CMK (cell line): ENCODE results near the gene GPRASP3.

Experiments used
- DNase-seq: peaks from one replicate; pipeline ENCODE4 v3.0.0-alpha.2; 2010; ENCODE audit warnings: low read depth

Gene GPRASP3

DNA sequence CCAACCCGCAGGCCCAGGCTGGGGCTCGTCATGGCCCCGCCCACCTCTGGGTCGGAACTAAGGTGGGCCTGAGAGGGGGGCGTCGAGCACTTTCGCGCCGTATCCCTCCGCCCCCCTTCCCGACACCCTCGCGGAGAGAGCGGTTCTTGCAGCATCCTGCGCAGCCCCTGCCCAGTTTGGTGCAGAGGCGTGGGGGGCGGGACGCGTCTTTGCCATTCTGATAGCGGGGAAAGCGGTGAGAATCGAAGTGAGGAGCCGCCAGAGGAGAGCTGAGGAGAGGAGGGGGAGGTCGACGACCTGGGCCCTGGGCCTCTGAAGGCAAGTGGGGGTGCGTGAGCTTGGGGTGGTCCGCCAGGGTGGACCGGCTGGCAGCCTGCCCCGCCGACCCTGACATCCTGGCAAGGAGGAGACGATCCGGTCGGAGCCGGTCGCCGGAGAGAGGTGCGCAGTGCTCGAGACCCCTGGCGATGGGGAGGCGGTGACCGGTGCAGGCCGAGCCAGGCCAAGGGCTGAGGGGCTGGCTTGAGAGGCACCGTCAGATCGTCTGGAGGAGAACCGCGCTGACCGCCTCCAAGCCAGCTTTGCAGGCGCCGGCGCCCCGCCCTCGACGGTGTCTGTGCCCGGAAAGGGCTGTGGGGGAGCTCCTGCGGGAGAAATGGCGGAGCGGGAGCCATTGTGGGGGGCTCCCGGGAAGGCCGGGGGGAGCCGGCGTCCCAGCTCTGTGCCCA lies 25.5 kb downstream of the GPRASP3 start:
- DNase-seq = no peak

DNA sequence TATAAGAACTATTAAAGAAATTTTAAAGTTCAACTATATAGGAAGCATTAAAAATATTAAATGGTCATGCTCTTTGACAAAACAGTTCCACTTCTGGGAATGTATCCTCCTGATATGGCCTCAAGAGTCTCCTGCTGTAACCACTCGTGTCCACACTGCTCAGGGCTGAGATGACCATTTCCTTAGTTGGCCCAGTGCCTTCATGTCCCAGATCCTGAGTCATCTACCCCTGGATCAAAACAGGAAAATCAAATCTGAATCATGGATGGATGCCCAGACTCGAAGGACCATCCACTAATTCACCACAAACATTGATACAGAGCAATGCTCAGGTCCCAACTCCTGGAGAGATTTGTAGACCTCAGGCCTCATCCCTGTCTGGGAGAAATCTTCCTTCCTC lies 44.7 kb downstream of the GPRASP3 start:
- no peak for DNase-seq

DNA sequence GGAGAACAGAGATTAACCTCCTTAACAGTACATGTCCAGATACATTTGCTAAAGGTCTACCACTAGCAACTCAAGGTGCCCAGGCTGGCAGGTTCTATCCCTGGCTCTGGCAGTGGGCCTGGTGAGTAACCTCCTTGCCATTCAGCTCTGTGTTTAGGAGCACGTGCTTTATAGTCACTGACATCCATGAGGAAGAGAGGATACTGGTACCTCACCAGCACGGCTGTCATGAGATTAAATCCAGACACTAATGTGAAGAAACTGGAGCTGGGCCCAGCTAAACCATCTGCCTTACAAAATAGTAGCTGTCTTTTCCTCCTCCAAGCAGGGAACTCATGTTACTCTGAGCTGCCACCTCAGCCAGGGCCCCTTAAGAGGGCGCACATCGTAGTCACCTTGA lies 45.3 kb downstream of the GPRASP3 start:
- no peak for DNase-seq

DNA sequence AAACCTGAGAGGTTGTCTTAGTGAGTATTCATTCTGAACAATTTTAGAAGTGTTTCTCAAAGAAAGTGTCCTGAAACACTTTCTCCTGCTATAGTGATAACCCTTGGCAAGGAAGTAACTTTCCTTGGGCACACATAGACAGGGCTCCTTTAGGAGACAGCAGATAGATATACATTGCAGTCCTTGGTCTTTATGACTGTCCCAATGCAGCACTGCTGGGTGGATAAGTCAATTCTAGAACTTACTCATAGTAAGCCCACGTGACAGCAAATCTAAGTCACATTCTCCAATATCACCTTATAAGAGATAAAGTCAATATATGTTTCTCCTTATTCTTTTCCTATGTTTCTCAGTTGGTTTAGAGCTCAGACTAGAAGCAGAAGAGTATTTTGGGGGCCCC lies 46.7 kb downstream of the GPRASP3 start:
- no peak for DNase-seq

DNA sequence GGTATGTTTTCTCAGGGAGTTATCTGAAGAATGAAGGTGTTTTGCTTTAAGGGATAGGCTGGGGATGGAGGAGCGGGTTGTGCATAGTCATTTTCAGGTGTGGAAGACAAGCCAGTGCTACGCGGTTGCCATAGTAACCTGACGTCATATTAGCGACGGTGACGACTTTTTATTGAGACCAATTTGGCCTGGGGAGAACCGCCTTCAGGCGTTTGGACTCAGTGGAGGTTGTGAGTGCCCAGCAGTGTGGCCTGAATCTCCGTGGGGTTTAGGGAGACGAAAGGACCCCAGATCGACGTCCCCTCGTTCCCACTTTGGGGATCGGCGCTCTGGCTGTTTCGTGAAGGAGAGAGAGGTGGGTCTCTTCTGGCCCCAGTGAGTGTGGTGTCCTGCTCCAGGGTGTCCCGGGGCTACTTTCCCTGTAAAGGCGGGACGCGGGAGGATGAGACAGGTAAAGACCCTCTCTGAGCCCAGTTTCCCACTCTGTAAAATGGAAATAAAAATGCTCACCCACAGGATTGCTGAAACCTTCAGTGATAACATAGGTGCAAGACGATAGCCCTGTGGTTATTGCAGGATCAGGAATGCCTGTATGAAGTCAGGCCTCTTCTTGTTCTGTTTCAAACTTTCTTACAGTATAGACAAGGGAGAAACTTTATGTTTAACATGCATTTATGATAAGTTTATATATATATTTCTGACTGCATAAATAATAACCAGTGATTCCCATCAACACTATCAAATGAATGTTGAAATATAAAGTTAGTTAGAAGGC lies 48.6 kb downstream of the GPRASP3 start:
- DNase-seq = peak; percentile 39
